H1 (cell line): ENCODE data around the gene EFR3B. TPM values are rescaled to one million over a fixed set of nuclear protein-coding genes. Genes with fewer than 3 reads are reported as not detected.
A peak's percentile ranks its signal among the peaks of the same experiment; 100 is the strongest.

Experiments
- CTCF ChIA-PET: fragments of 300-600 bp; sonication (Branson Sonifier 250); formaldehyde crosslinking; loops from one replicate; lab custom pipeline; 2021; ENCODE audit not compliant: partially characterized antibody; lab: Charles Lee
- POLR2A ChIA-PET: fragments of 300-600 bp; sonication (Branson Sonifier 250); formaldehyde crosslinking; loops from one replicate; lab custom pipeline; 2021; ENCODE audit warnings: inconsistent platforms; ENCODE audit not compliant: partially characterized antibody; lab: Charles Lee
- DNase-seq, 2 experiments: peaks; one replicate each; pipeline versions ENCODE4 v3.0.0 to v3.0.0-alpha.2; 2010 to 2022; ENCODE audit warnings: low spot score in 2 of 2, low read depth in 1 of 2, mixed read lengths in 1 of 2
- FAIRE-seq: peaks from 2 replicates; lab custom pipeline; 2011; peaks lifted over from hg19 to GRCh38; lab: Jason Lieb, UNC
- H2AFZ ChIP-seq: 2 replicates; pipeline ENCODE4 v1.8.1; 2012; ENCODE audit warnings: low read length, inconsistent platforms
- H2AK5ac ChIP-seq: 2 replicates; pipeline ENCODE4 v1.6.1; 2013; ENCODE audit warnings: low read depth, low read length
- H2BK120ac ChIP-seq: replicated peaks from 2 replicates; pipeline ENCODE3; 2013; ENCODE audit warnings: low read depth, low read length, inconsistent platforms
- H2BK12ac ChIP-seq: 2 replicates; pipeline ENCODE4 v1.6.1; 2013; ENCODE audit warnings: low read depth, low read length
- H2BK15ac ChIP-seq: 2 replicates; pipeline ENCODE4 v1.6.1; 2013; ENCODE audit warnings: low read length
- H2BK20ac ChIP-seq: 2 replicates; pipeline ENCODE4 v1.6.1; 2013; ENCODE audit warnings: low read length
- H2BK5ac ChIP-seq: 2 replicates; pipeline ENCODE4 v1.6.1; 2013; ENCODE audit warnings: low read depth, low read length
- H3K14ac ChIP-seq: 2 replicates; pipeline ENCODE4 v1.6.1; 2013; ENCODE audit warnings: inconsistent platforms; ENCODE audit not compliant: insufficient read length
- H3K18ac ChIP-seq: 2 replicates; pipeline ENCODE4 v1.6.1; 2013; ENCODE audit warnings: low read length; ENCODE audit errors: extremely low read depth
- H3K23ac ChIP-seq: 2 replicates; pipeline ENCODE4 v1.6.1; 2013; ENCODE audit warnings: inconsistent platforms; ENCODE audit not compliant: insufficient read length
- H3K23me2 ChIP-seq: 2 replicates; pipeline ENCODE4 v1.6.1; 2013; ENCODE audit warnings: low read depth, low read length
- H3K27ac ChIP-seq: 2 replicates; pipeline ENCODE4 v1.6.1; 2011; ENCODE audit warnings: low read depth, low read length, inconsistent platforms
- H3K27me3 ChIP-seq, 4 experiments: replicated peaks in 1 of 4; 1 replicate in 1 of 4; 2 replicates in 3 of 4; pipeline versions ENCODE4 v1.6.1 to v1.8.1; 2011 to 2013; ENCODE audit warnings: low read length in 3 of 4, mild to moderate bottlenecking in 3 of 4, inconsistent platforms in 2 of 4, mixed read lengths in 2 of 4, moderate library complexity in 1 of 4; ENCODE audit not compliant: control insufficient read depth in 3 of 4, insufficient read depth in 3 of 4; ENCODE audit errors: extremely low read depth in 1 of 4
- H3K36me3 ChIP-seq, 4 experiments: 2 replicates each; pipeline versions ENCODE4 v1.6.1 to v1.8.1; 2011 to 2013; ENCODE audit warnings: mild to moderate bottlenecking in 4 of 4, low read length in 3 of 4, moderate library complexity in 2 of 4, control low read depth in 1 of 4, inconsistent platforms in 1 of 4; ENCODE audit not compliant: insufficient read depth in 4 of 4, control insufficient read depth in 2 of 4
- H3K4ac ChIP-seq: replicated peaks from 2 replicates; pipeline ENCODE3; 2013; ENCODE audit warnings: low read length, low read depth, mixed read lengths, inconsistent platforms; ENCODE audit not compliant: insufficient read length
- H3K4me1 ChIP-seq, 4 experiments: replicated peaks in 1 of 4; 1 replicate in 1 of 4; 2 replicates in 3 of 4; pipeline versions ENCODE4 v1.6.1 to v1.8.1; 2011 to 2013; ENCODE audit warnings: low read length in 3 of 4, inconsistent platforms in 2 of 4, mixed read lengths in 1 of 4; ENCODE audit not compliant: insufficient read depth in 4 of 4, control insufficient read depth in 3 of 4
- H3K4me2 ChIP-seq, 2 experiments: 2 replicates each; pipeline versions ENCODE4 v1.6.1 to v1.8.1; 2011 to 2013; ENCODE audit warnings: low read depth in 2 of 2, low read length in 2 of 2, control low read depth in 1 of 2, inconsistent platforms in 1 of 2, mild to moderate bottlenecking in 1 of 2; ENCODE audit not compliant: insufficient read depth in 1 of 2
- H3K4me3 ChIP-seq, 4 experiments: fragments of 200-600, 300-600 bp in 1 of 4; sonication (generic), shearing (Covaris generic), sonication (Bioruptor Twin) in 1 of 4; 2 replicates each; pipeline versions ENCODE4 v1.5.1 to v1.8.1; 2011 to 2016; ENCODE audit warnings: low read length in 4 of 4, low read depth in 3 of 4, control low read depth in 2 of 4, inconsistent platforms in 2 of 4, mild to moderate bottlenecking in 2 of 4, mixed read lengths in 1 of 4, moderate library complexity in 1 of 4; ENCODE audit not compliant: insufficient read depth in 2 of 4; ENCODE audit errors: extremely low read depth in 1 of 4
- H3K56ac ChIP-seq: replicated peaks from 2 replicates; pipeline ENCODE3; 2013; ENCODE audit warnings: low read depth, mild to moderate bottlenecking, mixed read lengths, low read length, inconsistent platforms; ENCODE audit not compliant: insufficient read length
- H3K79me1 ChIP-seq: 2 replicates; pipeline ENCODE4 v1.6.1; 2013; ENCODE audit warnings: low read depth, low read length, control low read depth
- H3K79me2 ChIP-seq, 2 experiments: 2 replicates each; pipeline versions ENCODE4 v1.6.1 to v1.8.1; 2012 to 2013; ENCODE audit warnings: low read length in 2 of 2, mild to moderate bottlenecking in 2 of 2, inconsistent platforms in 1 of 2; ENCODE audit not compliant: insufficient read depth in 2 of 2, control insufficient read depth in 1 of 2
- H3K9ac ChIP-seq, 4 experiments: replicated peaks in 1 of 4; 1 replicate in 1 of 4; 2 replicates in 3 of 4; pipeline versions ENCODE4 v1.6.1 to v1.8.1; 2011 to 2013; ENCODE audit warnings: low read depth in 3 of 4, low read length in 3 of 4, control low read depth in 2 of 4, mild to moderate bottlenecking in 2 of 4, moderate library complexity in 2 of 4, inconsistent platforms in 1 of 4; ENCODE audit errors: extremely low read depth in 1 of 4
- H3K9me3 ChIP-seq, 2 experiments: 2 replicates each; pipeline versions ENCODE4 v1.6.1 to v1.8.1; 2012 to 2013; ENCODE audit warnings: mild to moderate bottlenecking in 2 of 2, moderate library complexity in 2 of 2, control low read depth in 1 of 2, inconsistent platforms in 1 of 2, low read depth in 1 of 2, low read length in 1 of 2, mixed read lengths in 1 of 2; ENCODE audit not compliant: insufficient read depth in 2 of 2
- H4K20me1 ChIP-seq, 2 experiments: replicated peaks in 1 of 2; 2 replicates each; pipeline versions ENCODE3 to v1.8.1; 2011 to 2013; ENCODE audit warnings: inconsistent platforms in 2 of 2, low read length in 2 of 2, mild to moderate bottlenecking in 1 of 2; ENCODE audit not compliant: insufficient read depth in 2 of 2, control insufficient read depth in 1 of 2
- H4K5ac ChIP-seq: 2 replicates; pipeline ENCODE4 v1.6.1; 2013; ENCODE audit warnings: low read length, low read depth, mixed read lengths, inconsistent platforms; ENCODE audit not compliant: insufficient read length
- H4K8ac ChIP-seq: 2 replicates; pipeline ENCODE4 v1.8.0; 2013; ENCODE audit warnings: mild to moderate bottlenecking, moderate library complexity, low read length, inconsistent platforms; ENCODE audit not compliant: insufficient read depth; ENCODE audit errors: extremely low read depth
- H4K91ac ChIP-seq: replicated peaks from 2 replicates; pipeline ENCODE3; 2013; ENCODE audit warnings: low read length, mixed read lengths, inconsistent platforms; ENCODE audit not compliant: insufficient read length
- BRCA1 ChIP-seq: IDR thresholded peaks from 2 replicates; pipeline ENCODE4 v1.6.1; 2012; ENCODE audit warnings: low read depth, low read length, improper control_type of control experiment
- CTCF ChIP-seq, 3 experiments: IDR thresholded peaks; 1 replicate in 2 of 3; 2 replicates in 1 of 3; pipeline versions ENCODE4 v1.5.1 to v1.6.1; 2011; ENCODE audit warnings: low read length in 3 of 3, mild to moderate bottlenecking in 3 of 3, inconsistent platforms in 2 of 3, low read depth in 1 of 3, moderate library complexity in 1 of 3; ENCODE audit not compliant: insufficient read depth in 1 of 3; ENCODE audit errors: control extremely low read depth in 1 of 3
- JUN ChIP-seq: IDR thresholded peaks from 2 replicates; pipeline ENCODE4 v1.6.1; 2011; ENCODE audit warnings: low read depth, mild to moderate bottlenecking, improper control_type of control experiment, low read length
- JUND ChIP-seq: IDR thresholded peaks from 2 replicates; pipeline ENCODE4 v1.6.1; 2011; ENCODE audit warnings: mild to moderate bottlenecking, improper control_type of control experiment, low read length
- SIN3A ChIP-seq, 2 experiments: IDR thresholded peaks in 1 of 2; conservative IDR thresholded peaks in 1 of 2; 2 replicates each; pipeline ENCODE4 v1.6.1; 2011 to 2012; ENCODE audit warnings: low read length in 2 of 2, improper control_type of control experiment in 1 of 2, low read depth in 1 of 2, mild to moderate bottlenecking in 1 of 2
- SRF ChIP-seq: IDR thresholded peaks from 2 replicates; pipeline ENCODE4 v1.6.1; 2011; ENCODE audit warnings: mild to moderate bottlenecking, low read depth, low read length, moderate library complexity
- TEAD4 ChIP-seq: IDR thresholded peaks from 2 replicates; pipeline ENCODE4 v1.6.1; 2012; ENCODE audit warnings: low read depth, low read length, inconsistent platforms, mixed read lengths
- WGBS, 2 experiments: shearing (Covaris generic) in 1 of 2; methylation state at CpG; one replicate each; pipeline versions ENCODE4 v1.1.6 to v1.1.7; 2013 to 2015; ENCODE audit warnings: low lambda C conversion rate in 2 of 2, mixed read lengths in 2 of 2, inconsistent platforms in 1 of 2, low coverage in 1 of 2, missing lambda C conversion rate in 1 of 2; ENCODE audit not compliant: insufficient replicate concordance in 2 of 2, insufficient coverage in 1 of 2, insufficient read length in 1 of 2; ENCODE audit errors: extremely low coverage in 1 of 2, missing lambda C conversion rate in 1 of 2; 5-methylcytosine and 5-hydroxymethylcytosine counted together
- polyA plus RNA-seq, 7 experiments: library from polyadenylated mRNA; depleted of rRNA in 3 of 7; stranded (reverse) in 5 of 7; unstranded in 2 of 7; fragments of >200 nt in 5 of 7; fragments of 200-250 nt in 2 of 7; gene quantifications; 1 replicate in 5 of 7; 2 replicates in 1 of 7; 4 replicates in 1 of 7; pipeline versions ENCODE4 v1.2.1 to v1.2.3, GENCODE V29; 2011 to 2013; ENCODE audit warnings: missing spikeins in 2 of 7, mixed read lengths in 2 of 7
- total RNA-seq: library from RNA; stranded (reverse); fragmentation: NEBNext Ultra II Directional; extraction: Animal tissue kit (Norgen Biotek cat#: 25700); gene quantifications from 2 replicates; pipeline ENCODE4 v1.2.1, GENCODE V29; 2021

EFR3B gene
- total and polyA plus RNA-seq, 2 of the 8 experiments (the other 6 are each of a cell fraction or from before 2014, with no cell fraction given) = 3.4 to 9.6 TPM

GRCh38 chr2:25000503-25001324 lies 41.2 kb upstream of the EFR3B start:
- Histone ChIP-seq H2BK20ac (no peak overlapping the region), H3K4me1 (no peaks in the 10 kb centered on the region), H4K91ac (no peak overlapping the region), H3K9ac (no peak overlapping the region), H2BK12ac (no peak overlapping the region), H3K9me3 (no peaks in the 10 kb centered on the region), H3K18ac (no peak overlapping the region), H3K14ac (no peak overlapping the region), H3K23ac (no peak overlapping the region), H3K79me2 (no peaks in the 10 kb centered on the region), H3K79me1 (no peaks in the 10 kb centered on the region), H3K4me2 (no peak overlapping the region), H4K5ac (no peak overlapping the region), H3K56ac (no peak overlapping the region), H4K8ac (no peak overlapping the region), H2BK5ac (no peak overlapping the region), H2BK120ac (no peak overlapping the region), H2BK15ac (no peak overlapping the region), H3K4ac (no peak overlapping the region), H3K23me2 (no peaks in the 10 kb centered on the region), H4K20me1 (no peaks in the 10 kb centered on the region), H3K36me3 (no peaks in the 10 kb centered on the region), H2AFZ (0 out of 2 replicates have a peak overlapping the region, but pooled peaks have one; percentile 20), H3K4me3 (no peak overlapping the region), H3K27ac (no peak overlapping the region), H3K27me3 (no peaks in the 10 kb centered on the region; a peak in 1 of 7 replicates), H2AK5ac (no peak overlapping the region)
- POLR2A ChIA-PET = no interaction called here
- WGBS, 2 experiments = 81% methylated on average over 6 of the region's 6 CpGs; no CpG with 5 or more reads in 1 of the 2 experiments
- TF ChIP-seq CTCF (IDR thresholded peaks at IDR 0.05; ENCODE audit: control extremely low read depth in 1 of 3, insufficient read depth in 1 of 3, low read depth in 1 of 3, low read length in 3 of 3) (no peak), SIN3A (conservative IDR thresholded peaks at IDR 0.05 in 1 of 2, IDR thresholded peaks at IDR 0.05 in 1 of 2; ENCODE audit: low read depth in 1 of 2, low read length in 2 of 2) (no peak), JUND (no peak), BRCA1 (no peak), SRF (no peak), TEAD4 (no peak), JUN (no peak)
- no peak for FAIRE-seq
- no peak for DNase-seq
- CTCF ChIA-PET = interaction anchor here (0.7 kb wide), 1 partner anchor 699 kb away, joined by 3 read pairs; no protein-coding TSS in a partner anchor
